EH (cell line): ENCODE results near the gene VPS33A.
"Not testable (repeated sequence)": the region's sequence is repeated elsewhere in the genome, so short reads cannot be mapped to it uniquely, and the experiment has no call there.

Source experiments
- DNase-seq: peaks from one replicate; pipeline ENCODE4 v3.0.0-alpha.2; 2015; ENCODE audit warnings: low read depth

The VPS33A gene

GRCh38 chr12:122266230-122266901 lies at the start of gene VPS33A:
VPS33A (minus strand) TSS chr12:122266494; CDS start chr12:122266408, 86 bp downstream.
- DNase-seq, result peak; percentile 98

GRCh38 chr12:122312926-122313325 lies 46.6 kb upstream of the VPS33A start:
- no peak for DNase-seq

GRCh38 chr12:122311696-122312095 lies 45.4 kb upstream of the VPS33A start:
- no peak for DNase-seq

GRCh38 chr12:122310626-122311333 lies 44.5 kb upstream of the VPS33A start:
- DNase-seq, result no peak

GRCh38 chr12:122309564-122310121 lies 43.3 kb upstream of the VPS33A start:
- DNase-seq, result no peak

GRCh38 chr12:122308811-122309210 lies 42.5 kb upstream of the VPS33A start:
- DNase-seq, result peak; percentile 65

GRCh38 chr12:122306407-122306806 lies 40.1 kb upstream of the VPS33A start:
- DNase-seq, result no peak

GRCh38 chr12:122304924-122305323 lies 38.6 kb upstream of the VPS33A start:
- no peak for DNase-seq

- DNase-seq, result no peak
Observed at GRCh38 chr12:122303068-122303467, 36.8 kb upstream of the VPS33A start.

- DNase-seq, result no peak
Observed at GRCh38 chr12:122298071-122298748, 31.9 kb upstream of the VPS33A start.

- DNase-seq, result no peak
Observed at GRCh38 chr12:122297494-122297893, 31.2 kb upstream of the VPS33A start.

- DNase-seq, result no peak
Observed at GRCh38 chr12:122295877-122296276, 29.6 kb upstream of the VPS33A start.

- no peak for DNase-seq
Observed at GRCh38 chr12:122293081-122293480, 26.8 kb upstream of the VPS33A start.

- no peak for DNase-seq
Observed at GRCh38 chr12:122291431-122291830, 25.1 kb upstream of the VPS33A start.

GRCh38 chr12:122283680-122284079 lies 17.4 kb upstream of the VPS33A start:
- DNase-seq, result no peak

GRCh38 chr12:122282061-122282460 lies 15.8 kb upstream of the VPS33A start:
- peak; percentile 93 for DNase-seq

GRCh38 chr12:122276242-122276641 lies 9.9 kb upstream of the VPS33A start:
- no peak for DNase-seq

- no peak for DNase-seq
Observed at GRCh38 chr12:122275459-122275858, 9.2 kb upstream of the VPS33A start.

- DNase-seq, result peak; percentile 47
Observed at GRCh38 chr12:122265886-122266229, 436 bp downstream of the VPS33A start.

- DNase-seq, result no peak
Observed at GRCh38 chr12:122265476-122265875, 818 bp downstream of the VPS33A start.

GRCh38 chr12:122260735-122261134 lies 5.6 kb downstream of the VPS33A start:
- not testable (repeated sequence) for DNase-seq

GRCh38 chr12:122258939-122259338 lies 7.4 kb downstream of the VPS33A start:
- DNase-seq, result not testable (repeated sequence)

GRCh38 chr12:122258462-122258861 lies 7.8 kb downstream of the VPS33A start:
- DNase-seq, result not testable (repeated sequence)
